ENCODE measurements around the gene PSPN.

PSPN gene, protein sequence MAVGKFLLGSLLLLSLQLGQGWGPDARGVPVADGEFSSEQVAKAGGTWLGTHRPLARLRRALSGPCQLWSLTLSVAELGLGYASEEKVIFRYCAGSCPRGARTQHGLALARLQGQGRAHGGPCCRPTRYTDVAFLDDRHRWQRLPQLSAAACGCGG

DNA sequence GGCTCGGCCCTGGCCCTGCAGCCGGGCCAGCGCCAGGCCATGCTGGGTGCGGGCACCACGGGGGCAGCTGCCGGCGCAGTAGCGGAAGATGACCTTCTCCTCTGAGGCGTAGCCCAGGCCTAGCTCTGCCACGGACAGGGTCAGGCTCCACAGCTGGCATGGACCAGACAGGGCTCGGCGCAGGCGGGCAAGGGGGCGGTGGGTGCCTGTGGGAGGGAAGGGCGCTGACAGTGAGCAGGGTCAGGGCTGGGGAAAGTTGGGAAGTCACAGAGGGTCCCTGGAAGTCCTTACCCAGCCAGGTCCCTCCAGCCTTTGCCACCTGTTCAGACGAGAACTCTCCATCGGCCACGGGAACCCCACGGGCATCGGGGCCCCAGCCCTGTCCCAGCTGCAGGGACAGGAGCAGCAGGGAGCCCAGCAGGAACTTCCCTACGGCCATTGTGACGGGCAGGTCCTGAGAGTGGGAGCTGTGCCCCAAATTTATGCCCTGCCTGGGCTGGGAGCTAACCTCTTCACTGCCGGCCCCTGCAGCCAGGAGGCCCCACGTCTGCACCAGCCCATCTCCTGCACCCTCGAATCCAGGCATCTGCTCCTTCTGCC lies at the start of gene PSPN:
PSPN (minus strand) TSS at position 523 of the 600 bp plus-strand sequence; CDS start at position 439, 84 bp downstream.
- DNase-seq, result no peak

DNA sequence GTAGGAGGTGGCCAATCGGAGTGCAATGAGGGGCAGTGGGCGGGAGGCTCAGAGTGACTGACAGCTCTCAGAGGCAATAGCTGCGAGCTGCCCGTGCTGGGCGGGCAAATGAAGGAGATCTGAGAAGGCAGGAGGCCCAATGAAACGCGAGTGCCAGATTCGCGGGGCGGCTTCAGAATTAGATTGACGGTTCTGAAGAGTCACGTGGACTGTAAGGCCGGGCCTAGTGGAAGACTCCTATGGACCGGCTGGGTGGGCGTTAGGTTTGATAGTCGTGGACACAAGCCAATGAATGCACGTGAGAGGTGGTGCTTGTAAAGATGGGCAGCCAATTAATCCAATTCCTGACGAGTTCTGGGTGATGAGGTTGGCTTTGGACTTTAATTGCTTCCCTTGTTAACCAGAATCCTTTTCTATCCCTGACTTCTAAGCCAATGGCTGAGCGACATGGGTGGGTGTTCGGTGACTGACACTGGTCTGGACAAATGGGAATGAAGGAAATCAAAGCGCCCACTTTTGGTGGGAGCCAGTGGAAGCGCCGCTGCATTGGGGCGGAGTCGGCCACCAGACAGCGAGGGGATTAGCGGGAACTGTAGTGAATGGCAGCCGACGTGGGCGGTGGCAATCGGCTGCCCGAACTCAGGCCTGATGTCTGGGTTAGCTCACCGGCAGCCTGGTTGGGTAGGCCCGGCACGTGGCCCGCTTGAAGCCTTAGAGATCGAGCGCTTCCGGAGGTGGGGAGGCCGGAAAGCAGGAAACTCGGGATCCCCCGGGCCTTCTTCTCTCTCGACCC lies 49.4 kb upstream of the PSPN start:
- DNase-seq, result peak; percentile 97

DNA sequence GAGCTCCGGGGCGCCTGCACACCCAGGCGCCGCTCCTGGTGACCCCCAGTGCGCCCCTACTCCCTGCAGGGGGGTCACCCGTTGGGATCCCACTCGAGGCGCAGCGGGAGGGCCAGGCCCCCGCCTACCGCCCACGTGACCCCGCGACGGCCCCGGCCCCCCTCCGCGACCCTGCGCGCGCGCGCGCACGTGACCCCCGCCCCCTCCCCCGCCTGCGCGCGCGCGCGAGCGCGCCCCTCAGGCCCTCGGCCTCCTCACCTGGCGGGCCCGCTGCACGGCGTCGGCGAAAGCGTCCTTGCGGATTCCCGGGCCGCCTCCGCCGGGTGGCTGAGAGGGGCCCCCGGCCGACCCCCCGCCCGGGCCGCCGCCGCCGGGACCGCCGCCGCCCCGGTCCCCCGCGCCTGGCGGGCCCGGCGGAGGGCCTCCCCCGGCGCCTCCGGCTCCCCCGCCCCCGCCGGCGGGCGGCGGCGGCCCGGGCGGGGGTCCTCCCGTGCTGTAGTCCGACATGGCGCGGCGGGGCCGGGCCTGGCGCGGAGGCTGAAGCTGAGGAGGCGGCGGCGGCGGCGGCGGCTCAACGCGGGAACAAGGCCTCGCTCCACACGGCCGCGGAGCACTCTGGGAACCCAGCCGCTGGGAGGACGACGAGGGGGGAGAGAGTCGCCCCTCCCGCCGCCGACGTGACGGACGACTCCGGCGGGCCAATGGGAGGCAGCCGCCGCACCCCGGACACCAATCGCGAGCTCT lies 48.6 kb upstream of the PSPN start, which contains the start of gene KHSRP:
KHSRP (minus strand) TSS at position 617 of the 744 bp plus-strand sequence; CDS start at position 507, 110 bp downstream.
- no peak for DNase-seq

DNA sequence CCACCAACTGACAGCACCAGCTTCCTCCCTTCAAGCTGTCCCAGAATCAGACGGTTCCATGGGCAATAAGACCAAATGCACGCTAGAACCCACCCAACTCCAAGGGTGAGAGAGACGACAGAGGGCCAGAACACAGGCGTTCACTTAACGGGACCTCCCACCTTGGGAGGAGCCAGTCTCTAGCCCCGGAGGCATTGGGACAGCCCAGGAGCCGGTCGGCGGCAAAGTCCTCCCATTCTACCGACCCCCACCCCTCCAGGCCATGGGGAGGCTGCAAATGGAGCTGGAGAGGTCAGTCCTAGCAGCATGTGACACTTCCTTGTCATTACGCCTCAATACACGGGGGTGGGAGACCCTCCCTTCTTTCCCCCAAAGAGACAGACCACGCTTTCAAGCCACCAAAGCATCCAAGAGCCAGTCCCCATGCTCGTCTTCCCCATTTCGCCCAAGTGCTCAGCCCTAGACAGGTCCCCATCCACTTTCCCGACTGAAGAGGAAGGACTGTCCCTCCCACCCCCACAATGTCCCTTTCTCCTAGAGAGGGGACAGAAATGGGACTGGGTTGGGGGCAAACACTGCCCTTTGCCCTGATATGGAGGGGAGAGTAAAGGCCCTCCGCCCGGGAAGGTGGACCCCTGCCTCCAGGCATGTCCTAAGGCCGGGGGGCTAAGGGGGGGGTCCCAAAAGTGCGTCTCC lies 47.9 kb upstream of the PSPN start:
- DNase-seq, result no peak

DNA sequence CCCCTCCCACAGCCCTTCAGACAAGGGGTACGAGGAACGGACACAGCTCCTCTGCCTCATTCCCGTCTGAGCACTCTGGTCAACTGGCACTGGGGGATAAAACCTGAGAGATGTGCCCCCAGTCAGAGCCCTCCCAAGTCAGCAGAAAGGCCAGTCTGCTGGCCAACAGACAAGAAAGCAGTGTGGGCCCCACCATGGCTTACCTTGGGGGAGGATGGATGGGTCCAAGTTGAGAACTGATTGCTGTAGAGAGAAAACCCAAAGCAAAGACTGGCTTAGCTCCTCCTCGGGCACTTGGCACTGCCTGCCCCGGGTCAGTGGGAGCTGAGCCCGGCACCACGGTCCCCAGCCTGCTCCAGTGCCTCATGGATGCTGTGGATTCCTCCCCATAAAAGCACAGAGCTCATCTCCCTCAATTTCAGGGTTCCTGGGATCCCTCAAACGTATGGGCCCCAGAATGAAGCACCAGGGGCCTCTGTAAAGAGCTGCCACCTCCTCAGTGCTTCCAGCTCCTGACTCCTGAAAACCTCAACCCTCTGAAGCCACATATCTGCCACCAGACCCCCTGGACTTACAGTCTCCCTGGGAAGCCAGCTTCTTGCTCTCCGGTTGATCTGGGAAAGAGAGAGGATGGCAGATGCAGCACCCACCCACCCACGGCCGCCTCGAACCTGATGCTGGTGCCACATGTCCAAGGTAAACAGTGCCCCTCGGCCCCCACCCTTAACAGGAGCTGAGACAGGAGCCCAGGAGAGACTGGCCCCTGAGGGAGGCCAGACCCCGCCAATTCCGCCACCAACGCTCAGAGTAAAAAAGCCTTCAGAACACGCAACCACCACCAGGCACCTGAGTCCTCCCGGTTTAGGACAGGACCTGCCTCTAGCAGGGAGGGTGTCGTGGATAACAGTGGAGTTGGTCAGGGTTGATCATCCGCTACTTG lies 45.6 kb upstream of the PSPN start:
- no peak for DNase-seq

DNA sequence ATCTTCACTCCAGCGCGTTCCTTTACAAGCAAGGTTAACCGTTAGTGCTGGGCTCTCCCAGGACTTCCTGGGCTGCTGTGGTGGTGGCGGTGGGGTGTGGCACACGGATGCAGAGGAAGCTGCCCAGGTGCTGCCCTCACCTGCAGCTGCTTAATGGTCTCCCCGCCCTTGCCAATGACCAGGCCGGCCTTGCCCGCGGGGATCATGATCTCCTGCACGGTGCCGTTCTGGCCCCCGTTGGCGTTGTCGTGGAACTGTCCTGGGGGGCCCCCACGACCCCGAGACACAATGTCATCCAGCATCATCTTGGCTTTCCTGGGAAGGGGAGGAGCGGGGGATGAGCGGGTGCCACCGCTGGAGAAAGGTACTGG lies 42.8 kb upstream of the PSPN start:
- DNase-seq, result no peak

DNA sequence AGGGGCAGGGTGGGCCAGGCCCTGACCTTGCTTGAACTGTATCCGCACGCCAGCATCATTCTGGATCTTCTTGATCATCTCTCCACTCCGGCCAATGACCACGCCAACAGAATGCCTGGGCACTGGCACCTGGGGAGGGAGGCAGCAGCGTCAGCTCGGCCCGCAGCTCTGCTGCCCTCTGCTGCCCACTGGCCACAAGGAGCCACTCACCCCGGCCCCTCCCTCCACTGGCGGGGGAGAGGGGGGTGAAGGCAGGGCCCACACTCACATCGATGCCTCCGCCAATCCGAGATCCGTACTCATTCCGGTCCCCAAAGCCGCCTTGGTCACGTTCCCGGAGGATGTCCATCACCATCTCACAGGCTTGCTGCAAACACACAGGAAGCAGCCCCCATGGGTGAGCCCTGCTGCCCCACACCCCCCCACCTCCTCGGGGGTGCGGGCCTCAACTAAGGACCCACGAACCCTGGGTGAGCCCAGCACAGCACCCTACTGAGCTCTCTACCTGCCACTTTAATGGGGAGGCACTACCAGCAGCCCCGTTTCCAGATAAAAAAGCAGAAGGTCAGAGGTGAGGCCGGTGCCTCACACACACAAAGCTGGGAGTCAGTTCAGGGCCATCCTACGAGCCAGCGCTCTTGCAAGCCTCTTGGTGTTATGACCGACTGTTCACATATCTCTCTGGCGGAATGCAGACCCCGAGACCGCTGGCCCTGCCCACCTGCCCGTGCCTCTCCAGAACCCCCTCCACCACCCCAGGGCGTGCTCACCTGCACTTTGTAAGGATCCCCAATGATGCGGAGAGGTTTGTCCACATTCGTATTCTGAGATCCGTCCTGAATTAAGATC lies 42.2 kb upstream of the PSPN start:
- DNase-seq, result peak; percentile 79

DNA sequence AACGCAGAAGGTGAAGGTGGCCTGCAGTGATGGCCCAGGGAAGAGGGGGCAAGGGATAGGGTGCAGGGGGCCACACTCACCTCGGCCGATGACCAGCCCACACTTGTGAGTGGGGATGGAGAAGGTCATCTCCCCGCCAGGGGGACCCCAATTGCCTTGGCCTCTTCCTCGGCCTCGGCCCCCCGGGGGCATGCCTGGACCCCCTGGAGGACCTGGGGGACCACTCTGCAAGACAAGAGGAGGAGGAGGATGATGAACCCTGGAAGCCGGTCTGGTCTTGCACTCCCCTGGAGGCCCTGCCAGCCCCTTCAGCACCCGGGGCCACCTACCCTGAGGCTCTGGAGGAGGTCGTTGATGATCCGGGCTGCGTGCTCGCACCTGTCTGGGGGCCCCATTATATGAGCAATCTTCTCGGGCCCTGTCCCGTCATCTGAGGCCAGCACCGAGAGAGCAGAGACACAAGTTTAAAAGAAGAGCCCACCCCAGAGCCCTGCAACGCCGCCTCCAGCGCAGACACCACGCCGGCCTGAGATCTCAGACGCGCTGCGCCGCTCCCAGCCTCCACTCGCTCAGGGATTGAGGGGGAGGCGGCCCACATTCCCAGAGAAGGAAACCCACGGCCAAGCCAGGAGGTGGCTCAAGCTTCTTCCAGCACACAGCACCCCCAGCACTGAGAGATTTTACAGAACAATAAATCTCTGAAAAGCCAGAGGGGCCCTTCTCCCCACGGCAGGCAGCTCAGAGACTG lies 41.1 kb upstream of the PSPN start:
- DNase-seq, result no peak

DNA sequence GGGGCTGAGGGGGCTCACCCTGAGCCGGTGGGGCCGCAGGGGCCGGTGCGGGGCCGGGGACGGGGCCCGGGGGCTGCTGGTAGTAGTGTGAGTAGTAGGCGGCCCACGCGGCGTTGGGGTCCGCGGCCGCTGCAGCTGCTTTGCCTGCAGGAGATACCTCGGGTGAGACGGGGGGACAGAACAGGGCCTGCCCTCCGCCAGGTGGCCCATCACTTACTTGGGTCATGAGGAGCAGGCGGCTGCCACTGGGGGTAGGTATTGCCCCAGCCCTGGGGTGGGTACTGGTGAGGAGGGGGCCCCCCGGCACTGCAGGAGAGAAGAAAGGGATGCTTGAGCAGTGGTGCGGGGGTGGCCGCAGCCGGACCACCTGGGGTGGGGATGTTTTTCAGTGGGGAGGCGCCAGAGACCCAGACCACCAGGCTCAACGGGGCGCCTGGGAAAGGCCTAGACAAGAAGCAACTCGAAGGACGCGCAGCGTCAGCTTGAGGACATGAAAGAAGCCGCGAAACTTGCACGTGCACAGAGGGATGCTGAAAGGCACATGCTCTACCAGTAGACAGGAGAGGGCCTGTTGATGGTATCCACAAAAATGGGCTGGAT lies 40.0 kb upstream of the PSPN start:
- no peak for DNase-seq

DNA sequence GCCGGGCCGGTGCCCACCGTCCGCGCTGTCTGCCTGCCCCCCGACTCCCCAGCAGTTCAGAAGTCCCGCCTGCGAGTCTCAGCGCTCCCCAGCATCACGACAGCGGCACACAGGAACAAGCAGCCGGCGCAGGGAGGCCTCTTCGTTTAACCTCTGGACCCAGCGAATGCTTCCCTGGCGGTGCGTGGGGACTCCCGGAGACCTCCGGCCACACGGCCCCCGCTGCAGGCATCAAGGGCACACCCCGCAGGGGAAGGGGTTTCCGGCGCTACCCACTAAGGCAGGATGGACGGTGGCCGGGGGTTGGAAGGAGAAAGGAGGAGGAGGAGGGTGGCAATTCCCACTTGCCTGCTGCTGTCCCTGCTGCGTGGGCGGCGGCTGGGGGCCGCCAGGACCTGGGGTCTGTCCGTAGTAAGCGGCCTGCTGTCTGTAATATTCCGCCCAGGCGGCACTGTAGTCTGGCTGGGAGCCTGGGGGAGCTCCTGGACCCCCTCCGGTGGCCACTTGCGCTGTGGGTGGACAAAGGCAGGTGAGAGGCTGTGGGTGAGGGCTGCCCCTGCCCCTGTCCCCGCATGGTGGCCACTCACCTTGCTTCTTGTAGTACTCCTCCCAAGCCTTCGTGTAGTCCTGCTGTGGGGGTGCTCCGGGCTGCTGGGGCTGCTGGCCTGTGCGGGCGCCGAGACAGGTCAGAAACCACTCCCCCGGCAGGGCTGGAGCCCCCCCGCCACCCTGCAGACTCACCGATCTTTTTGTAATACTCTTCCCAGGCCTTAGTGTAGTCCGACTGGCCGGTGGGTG lies 39.3 kb upstream of the PSPN start:
- DNase-seq, result no peak

DNA sequence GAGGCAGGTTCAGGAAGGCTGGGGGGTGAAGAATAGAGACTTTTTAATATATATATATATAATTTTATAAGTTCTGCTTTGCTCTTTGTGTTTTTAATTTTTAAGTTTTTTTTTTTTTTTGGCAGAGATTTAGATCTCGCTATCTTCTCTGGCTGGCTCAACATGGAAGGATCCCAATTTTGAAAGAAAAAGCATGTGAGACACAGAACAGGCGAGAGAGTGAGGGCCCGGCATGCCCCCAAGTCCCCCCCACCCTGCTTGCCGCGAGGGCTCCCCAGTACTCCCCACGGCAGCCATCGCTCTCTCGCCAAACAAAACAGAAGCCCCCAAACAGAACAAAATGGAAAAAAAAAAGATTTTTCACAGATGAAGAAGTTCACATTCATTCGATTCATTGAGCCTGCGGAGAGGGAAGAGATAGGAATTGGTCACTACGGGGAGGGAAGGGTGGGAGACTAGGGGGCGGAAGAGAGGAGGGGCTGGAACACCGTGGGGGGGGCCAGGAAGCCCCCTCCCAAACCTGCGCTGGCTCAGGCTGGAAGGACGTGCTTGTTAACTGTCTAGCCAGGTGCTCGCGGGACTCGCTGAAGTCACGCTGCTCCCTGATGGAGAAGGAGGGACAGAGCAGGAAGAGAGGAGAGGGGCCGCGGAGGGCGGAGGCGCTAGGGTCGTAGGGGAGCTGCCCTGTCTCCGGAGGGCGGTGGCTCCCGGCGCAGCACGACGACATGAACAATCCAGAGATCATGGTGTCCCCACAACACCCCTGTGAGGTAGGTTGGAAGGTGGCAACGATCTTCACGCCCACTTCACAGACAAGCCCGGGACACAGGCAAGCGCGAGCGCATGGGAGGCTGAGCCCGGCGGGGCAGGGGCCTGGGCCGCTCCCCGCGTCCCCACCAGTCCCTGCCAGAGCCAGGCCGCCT lies 38.2 kb upstream of the PSPN start:
- no peak for DNase-seq

DNA sequence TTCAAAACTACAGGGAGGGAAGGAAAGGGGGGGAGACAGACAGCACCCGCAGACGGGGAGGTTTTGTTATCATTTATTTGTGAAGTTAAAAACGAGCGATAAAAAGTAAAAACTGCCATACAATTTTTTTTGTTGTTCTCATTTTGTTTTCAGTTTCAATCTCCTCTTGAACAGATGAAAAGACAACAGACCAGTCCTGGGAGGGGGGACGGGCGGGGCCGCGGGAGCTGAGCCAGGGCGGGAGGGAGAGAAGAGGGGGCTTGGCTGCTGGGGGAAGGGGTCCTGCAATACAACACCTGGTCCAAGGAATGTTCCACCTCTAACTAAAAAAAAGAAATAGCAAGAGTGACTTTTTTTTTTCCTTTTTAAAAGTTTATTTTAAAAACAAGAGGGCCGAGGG lies 37.6 kb upstream of the PSPN start:
- no peak for DNase-seq

DNA sequence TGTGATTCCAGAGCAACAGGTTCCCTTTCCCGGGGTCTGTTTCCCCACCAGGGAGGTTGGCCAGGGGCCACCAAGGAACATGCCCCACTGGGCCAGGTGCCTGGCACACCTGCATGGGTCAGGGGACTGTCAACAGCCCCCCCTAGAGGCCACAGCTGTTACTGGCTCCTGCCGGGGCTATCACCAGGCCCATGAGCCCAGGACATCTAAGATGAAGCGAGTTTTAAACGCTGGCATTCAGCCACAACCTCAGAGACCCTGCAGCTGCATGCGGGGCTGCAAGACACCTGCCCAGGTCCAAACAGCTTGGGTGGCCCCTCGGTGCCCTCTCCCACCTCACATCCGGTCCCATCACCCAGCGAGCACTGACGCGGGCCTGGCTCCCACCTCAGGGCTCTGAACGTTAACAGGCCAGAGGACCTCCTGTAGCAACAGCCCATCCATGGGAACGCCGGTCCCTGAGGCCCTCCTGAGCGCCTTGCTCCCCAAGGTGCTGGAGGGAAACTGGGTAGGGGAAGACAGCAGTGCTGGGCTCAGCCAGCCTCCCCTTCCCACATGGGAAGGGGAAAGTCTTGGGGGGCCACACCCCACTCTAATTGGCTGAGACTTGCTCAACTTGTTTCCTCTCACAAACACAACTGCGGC lies 36.8 kb upstream of the PSPN start:
- DNase-seq, result peak; percentile 82

DNA sequence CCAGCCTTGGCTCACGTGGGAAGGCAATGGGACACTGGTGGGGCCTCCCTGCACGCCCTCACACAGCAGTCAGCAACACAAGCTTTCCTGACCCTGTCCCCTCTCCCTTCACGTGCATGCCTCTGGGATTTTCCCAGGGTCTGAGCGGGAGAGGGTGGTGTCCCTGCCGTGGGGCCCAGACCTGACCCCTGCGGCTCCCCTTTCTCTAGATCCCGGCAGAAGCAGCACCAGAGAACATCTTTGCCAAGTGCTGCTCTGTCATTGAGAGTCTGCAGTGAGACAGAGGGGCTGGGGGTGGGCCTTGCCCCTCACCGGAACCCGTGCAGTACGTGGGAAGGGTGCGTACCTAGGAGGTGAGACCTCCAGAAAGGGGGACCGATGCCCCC lies 36.3 kb upstream of the PSPN start:
- no peak for DNase-seq

DNA sequence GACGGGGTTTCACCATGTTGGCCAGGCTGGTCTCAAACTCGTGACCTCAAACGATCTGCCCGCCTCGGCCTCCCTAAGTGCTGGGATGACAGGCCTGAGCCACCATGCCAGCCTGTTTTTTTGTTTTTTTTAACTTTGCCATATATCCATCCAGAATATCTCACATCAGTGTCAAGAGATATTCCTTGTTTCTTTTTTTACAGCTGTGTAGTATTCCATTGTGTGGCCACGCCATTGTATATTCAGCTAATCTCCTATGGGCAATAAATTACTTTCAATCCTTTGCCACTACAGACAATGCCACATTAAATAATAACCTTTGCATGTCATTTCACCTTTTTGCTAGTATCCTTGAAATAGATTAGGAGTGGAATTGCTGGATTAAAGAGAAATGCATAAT lies 33.6 kb upstream of the PSPN start:
- DNase-seq, result no peak

DNA sequence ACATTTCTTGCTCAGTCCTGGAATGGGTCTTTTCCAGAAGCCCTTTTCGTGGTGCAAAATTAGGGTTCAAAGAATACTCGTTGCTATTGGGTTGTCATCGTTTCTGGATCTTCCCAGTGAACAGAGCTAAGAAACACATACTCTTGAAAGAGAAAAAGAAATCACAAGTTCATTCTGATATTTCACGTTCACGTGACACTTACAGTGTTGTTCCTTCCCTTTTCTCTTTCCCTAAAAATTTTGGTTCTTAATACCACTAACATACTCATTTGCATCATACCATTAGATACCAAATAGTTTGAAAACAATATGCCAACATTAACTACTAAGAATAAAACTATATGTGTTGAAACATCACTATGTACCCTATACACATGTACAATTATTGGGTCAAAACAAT lies 30.7 kb upstream of the PSPN start:
- no peak for DNase-seq

Measured in 8988T (cell line).